Iris pigment epithelial cell (primary cell): ENCODE measurements around the gene KCTD11.
A peak's percentile ranks its signal among the peaks of the same experiment; 100 is the strongest.
"Not testable (repeated sequence)": the region's sequence is repeated elsewhere in the genome, so short reads cannot be mapped to it uniquely, and the experiment has no call there.

Experiments used
- DNase-seq: peaks from one replicate; pipeline ENCODE4 v3.0.0-alpha.2; 2011; ENCODE audit warnings: low read depth

Gene KCTD11

DNA sequence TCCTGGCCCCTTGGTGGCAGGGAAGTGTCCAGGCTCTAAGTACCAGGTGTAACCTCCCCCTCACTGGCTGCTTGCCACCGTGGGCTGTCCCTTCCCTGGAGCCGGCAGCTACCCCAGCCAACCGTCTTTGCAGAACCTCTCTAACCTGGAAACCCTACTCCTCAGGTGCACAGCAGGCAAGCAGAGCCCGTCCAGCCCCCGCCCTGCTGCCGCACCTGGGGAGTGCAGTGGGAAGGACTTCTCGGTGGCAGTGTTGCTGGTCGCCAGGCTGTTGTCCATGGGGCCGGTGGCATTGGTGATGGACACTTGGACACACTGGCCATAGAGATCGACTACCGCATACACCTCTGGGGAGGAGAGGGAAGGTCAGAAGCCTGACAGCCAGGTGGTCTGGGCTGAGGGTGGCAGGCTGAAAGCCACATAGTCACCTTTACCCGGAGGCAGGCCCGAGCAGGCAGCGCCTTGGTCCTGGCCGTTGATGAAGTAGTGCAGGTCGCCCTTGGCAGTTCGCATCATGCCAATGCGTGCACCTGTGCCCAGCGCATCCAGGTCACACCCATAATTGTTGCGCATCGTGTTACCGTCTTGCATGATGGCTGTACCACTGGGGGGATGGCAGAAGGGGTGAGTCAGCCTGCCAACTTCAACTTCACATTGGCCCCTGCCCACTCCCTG is 29.3 kb upstream of the KCTD11 start:
- no peak for DNase-seq

DNA sequence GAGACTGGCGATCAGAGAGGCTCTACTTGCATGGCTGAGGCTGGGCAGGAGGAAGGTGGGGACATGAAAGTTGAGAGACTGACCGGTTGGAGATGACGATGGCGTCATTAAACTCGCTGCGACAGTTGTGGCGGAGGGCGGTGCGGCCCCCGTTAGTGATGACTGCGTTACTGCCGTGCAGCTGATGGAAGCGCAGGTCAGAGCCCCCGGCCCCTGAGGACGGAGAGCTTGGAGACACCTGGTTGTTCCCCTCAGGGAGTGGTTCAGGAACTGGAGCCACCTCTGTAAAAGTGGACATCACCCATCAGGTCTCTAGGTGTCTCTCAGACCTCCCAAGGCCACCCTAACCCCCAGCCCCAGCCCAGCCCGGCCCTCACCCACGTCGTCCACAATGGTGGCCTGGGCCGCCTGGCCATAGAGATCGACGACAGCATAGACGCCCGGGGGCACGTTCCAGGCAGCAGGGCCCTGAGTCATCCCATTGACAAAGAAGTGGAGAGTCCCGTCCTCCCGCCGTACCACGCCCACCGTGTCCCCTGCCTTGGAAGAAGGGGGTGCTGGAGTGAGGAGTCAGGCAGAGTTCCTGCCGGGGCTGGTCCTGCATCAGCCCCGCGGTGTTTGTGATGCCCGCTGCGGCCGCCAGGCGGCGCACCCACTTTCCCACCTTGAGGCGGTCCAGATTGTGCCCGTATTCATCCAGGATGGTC is 28.1 kb upstream of the KCTD11 start:
- DNase-seq: no peak

DNA sequence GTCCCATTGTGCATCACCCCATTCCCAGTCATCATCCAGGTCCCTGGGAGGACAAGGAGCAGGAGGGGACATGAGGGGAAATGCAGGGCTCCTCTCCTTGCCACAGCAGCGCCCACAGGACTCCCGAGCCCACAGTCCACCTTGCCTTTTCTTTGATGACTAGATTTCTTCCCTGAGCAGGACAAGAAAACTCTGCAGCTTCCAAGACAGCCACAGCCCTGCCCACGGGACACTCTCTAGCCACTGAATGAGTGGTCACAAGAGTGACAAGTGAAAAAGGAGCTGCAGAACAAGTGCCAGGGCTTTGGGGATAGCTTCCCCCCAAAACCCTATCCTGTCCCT is 27.6 kb upstream of the KCTD11 start:
- no peak for DNase-seq

DNA sequence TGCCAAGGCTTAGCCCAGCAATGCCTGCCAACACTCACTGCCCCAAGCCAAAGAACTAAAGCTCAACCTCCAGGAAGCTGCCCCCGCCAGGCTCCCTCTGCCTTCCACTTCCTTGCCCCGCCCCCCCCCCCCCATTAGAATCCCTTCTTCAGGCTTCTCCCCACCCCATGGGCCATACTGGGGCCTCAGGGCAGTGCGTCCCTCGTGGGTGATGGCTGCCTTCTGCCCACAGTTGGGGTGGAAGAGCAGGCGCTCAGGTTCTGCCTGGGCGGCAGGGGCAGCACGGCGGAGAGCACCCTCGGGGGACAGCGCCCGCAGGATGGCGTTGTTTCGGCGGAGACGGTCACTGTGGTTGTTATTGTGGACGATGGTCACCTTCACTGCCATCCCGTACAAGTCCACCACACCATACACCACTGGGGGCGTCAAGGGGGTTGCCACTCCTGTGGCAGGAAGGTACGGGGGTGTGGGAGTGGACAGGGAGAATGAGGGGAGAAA is 26.9 kb upstream of the KCTD11 start:
- no peak for DNase-seq

DNA sequence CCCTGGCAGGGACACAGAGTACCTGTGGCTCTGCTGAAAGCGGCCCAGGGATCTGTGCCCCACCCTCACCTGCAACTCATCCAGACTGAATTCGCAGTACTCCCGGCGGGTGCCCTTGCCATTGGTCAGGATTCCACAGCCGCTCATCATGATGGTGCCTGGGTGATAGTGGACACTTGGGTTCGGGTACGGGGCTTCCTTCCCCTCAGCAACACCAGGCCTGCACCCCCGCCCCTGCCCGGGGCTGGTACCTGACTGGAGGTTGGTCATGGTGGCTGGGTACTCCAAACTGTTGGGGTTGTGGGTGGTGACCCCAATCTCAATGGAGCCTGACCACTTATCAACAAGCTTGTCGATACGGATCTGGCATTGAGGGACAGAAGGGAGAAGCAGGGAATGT is 25.8 kb upstream of the KCTD11 start:
- no peak for DNase-seq

DNA sequence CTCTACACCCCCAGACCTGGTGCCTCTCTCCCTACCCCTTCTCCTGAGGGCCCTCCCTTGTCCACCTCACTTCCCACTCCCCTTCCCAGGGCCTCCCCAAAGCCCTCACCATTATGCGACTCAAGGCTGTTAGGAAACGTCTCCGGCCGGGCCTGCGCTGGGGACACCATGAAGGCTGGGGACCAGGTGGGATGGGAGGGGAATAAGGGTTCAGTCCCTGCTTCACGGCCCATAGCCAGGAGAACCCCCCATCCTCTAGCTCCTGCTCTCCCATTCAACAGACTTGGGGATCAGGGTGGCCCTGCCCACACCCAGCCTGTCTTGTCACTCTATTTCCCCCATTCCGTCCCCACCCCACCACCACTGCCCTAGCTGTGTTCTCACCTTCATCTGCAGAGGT is 24.9 kb upstream of the KCTD11 start:
- no peak for DNase-seq

DNA sequence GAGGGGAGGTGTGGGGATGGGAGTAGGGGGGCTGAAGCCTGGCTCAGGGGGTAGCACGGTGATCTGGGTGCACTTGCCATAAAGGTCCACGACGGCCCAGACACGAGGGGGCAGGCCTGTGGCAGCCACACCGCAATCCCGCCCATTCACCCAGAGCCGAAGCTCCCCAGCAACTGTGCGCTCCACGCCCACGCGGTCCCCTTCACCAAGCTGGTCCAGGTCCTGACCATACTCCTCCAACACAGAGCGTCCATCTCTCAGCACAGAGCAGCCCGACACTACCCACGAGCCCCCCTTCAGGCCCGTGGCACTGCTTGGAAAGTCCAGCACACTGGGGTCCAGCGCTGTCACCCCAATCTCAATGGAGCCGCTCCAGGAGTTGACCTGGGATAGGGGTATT is 24.5 kb upstream of the KCTD11 start:
- no peak for DNase-seq

DNA sequence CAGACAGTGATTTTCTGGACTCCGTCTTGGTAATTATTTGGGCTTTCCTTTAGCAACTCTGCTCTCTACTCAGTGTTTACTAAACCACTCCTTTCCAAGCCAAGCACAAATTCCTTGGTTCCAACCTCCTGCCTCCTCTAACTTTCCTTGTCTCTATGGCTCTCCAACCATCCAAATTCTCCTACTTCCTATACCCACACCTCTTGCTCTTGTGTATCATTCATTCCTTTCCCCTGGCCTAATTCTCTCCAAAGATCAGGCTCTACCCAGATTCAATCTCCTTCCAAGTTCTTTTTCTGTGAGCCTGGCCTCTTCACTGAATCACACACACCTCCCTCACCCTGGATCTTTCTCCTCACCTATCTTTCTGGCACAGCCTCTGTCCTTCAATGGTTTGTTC is 24.0 kb upstream of the KCTD11 start:
- no peak for DNase-seq

DNA sequence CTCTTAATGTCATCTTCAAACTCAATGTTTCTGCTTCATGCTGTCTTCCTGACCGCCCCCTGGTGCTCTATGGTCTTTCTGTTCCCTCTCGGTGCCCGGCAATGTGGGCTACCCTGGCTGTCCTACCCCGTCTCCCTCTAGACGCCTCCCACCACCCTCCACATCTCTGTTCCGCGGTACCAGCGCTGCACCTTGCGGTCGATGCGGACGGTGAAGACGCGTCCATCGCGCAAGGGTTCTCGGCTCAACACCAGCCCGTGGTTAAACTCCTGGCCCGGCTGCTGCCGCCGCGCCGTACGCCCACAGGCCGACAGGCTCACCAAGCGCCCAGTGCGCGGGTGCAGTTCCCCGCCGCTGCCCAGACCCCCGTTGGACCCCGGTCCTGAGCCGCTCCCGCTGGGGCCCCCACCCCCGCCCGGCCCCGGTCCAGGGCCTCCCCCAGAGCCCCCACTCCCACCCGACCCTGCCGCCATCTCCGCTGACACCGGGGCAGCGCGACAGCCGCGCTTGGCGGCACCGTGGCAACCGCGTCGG is 23.1 kb upstream of the KCTD11 start, which contains the start of gene NEURL4:
TSS of gene NEURL4 (minus strand) at position 496 of the 534 bp plus-strand sequence. CDS start at position 473, 23 bp downstream.
- no peak for DNase-seq

DNA sequence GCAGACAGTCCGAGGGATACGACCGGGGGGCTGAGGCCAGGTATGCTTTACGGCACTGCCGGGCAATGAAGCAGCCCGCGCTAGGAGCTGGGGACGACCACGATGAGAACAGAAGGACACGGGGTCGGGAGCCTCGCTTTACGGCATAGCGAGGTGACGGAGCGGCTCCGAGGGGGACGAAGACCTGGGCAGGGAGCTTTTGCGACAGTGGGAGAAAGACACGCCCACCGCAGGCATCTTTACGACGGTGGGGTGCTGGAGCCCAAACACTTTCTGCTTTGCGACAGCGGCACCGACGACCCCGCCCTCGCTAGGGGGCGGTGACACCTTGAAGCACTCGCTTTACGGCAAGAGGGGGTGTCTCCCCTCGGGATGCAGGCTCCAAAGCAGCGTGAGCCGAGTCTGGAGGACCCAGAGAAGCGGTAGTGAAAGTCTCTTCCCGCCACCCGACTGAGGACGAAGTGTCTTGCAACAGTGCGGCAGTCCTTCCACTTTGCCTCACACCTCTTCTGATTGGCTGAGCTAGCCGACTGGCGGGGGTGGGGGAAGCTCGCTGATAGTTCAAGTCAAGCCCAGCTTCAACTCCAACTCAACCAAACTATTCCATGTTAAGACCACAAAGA is 22.5 kb upstream of the KCTD11 start:
- DNase-seq: peak; percentile 99

DNA sequence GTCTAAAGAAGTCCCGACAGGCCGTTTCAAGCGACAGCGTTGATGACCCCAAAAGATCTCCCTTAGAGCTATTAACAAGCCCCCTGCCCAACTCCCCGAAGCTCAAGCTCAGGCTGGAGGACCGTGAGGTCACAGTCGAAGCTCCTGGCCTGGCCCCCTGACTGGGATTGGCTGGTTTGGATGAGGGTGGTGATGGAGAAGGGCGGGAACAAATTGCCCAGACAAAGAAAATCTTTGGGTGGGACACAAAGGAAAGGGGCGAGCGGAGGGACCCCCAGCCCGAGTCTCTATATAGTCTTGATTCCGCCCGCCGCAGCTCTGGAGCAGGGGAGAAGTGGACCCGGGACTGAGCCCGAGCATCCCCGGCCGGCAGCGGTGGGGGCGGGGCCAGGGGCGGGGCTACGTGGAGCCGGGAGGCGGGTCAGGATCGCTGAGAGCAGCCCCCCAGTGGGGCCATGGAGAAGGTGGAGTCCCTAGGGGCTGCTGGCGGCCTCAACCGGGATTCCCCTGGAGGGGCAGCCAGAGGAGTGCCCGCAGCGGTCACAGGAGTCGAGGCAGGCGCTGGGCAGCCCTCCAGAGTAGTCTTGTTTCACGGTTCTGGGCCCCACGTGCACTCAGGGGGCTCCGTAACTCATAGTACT is 21.8 kb upstream of the KCTD11 start:
- peak; percentile 81 for DNase-seq

DNA sequence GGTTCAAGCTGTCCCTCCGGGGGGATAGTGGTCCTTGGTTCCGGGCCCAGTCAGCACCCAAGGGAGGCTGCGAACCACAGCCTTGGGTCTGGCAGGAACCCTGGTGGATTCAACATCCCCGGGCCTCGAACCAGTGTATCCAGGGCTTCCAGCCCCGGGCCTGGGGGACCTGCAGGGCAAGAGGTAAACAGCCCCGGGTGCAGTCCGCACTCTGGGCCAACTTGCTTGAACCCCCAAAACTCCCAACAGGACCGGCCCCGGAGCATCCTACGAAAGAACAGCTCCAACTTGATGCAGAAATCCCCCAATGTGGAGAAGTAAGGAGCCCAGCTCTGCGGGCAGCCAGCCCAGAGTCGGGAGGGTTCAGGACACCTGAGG is 21.3 kb upstream of the KCTD11 start:
- no peak for DNase-seq

DNA sequence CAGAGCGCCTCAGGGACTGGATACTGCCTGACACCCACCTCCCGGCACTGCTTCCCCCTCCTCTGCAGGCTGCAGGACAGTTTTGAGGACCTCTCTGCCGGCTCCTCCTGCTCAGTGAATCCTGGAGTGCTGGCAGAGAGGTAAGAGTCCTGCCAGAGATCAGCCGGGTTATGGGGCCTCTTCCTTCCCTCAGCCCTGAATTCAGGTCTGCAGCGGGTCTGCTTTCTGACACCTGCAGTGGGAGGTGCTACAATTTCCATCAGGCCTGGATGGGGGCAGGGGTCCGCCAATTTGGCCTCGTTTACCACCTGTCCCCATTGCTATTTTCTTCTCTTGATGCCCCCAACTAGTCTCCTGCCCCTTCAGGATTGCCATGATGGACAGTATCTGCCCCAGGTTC is 19.9 kb upstream of the KCTD11 start:
- DNase-seq: no peak

DNA sequence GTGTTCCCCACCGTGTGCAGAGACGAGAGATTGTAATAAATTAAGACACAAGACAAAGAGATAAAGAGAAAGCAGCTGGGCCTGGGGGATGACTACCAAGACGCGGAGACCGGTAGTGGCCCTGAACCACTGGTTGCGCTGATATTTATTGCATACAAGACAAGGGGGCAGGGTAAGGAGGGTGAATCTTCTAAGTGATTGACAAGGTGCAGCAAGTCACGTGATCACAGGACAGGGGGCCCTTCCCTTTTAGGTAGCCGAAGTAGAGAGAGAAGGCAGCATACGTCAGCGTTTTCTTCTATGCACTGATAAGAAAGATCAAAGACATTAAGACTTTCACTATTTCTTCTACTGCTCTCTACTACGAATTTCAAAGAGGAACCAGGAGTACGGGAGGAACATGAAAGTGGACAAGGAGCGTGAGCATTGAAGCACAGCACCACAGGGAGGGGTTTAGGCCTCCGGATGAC is 19.3 kb upstream of the KCTD11 start:
- not testable (repeated sequence) for DNase-seq

DNA sequence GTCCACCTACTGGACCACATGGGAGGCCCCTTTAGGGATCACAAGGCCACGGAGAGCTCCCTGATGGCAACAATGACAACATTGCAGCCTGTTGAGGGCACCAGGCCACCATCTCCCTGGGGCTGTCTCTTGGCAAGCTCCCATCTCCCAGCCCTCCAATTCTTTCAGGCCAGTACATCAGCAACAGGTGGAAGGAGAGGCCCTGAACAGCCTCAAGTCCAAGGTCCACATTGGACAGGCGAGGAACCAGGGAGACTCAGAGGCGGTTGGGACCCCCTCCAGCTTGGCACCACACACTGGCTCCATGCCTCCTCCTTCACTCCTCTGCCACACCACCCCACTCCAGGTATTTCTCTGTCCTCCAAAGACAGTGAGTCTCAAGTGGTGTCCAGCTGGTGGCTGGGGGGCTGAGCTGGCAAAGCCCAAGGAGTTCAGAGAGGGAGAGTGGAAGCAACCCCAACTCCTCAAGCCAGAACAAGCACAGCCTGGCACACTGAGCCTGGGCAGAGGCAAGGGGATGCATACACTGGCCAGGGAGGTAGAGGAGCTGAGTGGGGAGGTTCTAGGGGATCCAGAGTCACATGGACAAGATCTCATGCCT is 16.9 kb upstream of the KCTD11 start:
- DNase-seq: no peak

DNA sequence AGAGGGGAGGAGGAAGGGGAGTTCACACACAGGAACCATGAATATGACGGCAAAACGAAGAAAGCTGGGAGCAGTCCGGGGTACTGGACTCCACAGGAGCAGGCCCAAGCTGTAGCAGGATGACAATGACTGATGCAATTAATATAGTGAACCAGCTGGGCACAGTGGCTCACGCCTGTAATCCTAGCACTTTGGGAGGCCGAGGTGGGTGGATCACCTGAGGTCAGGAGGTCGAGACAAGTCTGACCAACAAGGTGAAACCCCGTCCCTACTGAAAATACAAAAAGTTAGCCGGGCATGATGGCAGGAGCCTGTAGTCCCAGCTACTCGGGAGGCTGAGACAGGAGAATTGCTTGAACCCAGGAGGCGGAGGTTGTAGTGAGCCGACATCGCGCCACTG is 16.2 kb upstream of the KCTD11 start:
- DNase-seq: not testable (repeated sequence)

DNA sequence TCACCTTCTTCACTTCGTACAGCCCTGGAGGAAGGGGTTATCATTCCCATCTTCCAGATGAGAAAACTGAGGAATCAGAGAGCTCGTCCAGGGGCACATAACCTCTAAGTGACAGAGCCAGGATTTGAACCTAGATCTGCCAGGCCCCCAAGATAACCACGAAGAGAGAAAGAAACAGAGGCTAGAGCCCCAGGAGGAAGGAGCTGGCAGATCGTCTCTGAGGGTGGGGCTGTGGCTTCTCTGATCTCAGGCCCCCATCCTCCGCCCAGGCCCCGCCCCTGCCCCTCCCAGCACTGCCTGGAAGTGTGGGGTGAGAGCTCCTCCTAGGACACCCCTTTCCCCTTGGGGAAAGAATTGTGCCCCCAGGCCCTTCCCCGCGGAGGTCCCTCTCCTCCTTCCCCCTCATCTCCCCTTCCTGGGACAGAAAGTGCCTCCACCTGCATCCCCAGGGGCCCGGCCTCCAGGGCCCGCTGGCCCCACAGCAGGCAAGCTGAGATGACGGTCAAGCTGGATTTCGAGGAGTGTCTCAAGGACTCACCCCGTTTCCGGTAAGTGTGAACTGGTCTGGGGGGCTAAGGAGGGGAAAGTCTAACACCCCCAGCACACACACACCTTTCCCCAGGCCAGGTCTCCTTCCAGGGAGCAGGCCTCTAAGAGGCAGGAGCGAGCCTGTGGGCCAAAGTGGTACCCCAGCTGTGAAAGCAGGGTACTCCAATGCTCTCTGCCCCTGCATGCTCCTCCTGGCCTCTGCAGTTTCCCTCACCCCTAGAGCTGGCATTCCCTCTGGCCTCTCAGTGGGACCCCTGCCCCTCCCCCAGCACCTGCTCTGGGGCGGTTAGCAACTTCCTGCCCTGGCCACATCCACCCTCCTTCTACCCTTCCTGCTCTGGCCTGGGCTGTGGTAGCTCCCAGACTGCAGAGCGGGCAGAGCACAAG is 15.5 kb upstream of the KCTD11 start, which contains the start of gene ACAP1:
TSS of gene ACAP1 (plus strand) at position 290 of the 936 bp plus-strand sequence. CDS start at position 496, 206 bp downstream.
- no peak for DNase-seq

DNA sequence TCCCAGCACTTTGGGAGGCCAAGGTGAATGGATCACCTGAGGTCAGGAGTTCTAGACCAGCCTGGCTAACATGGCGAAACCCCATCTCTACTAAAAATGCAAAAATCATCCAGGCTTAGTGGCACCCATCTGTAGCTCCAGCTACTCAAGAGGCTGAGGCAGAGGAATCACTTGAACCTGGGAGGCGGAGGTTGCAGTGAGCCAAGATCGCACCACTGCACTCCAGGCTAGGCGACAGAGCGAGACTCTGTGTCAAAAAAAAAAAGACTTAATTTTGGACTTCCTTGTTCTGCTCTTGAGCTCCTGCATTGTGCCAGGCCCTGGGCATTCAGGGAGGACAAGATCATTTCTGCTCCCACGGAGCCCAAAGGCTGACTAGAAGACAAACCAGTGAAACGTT is 14.4 kb upstream of the KCTD11 start:
- not testable (repeated sequence) for DNase-seq

DNA sequence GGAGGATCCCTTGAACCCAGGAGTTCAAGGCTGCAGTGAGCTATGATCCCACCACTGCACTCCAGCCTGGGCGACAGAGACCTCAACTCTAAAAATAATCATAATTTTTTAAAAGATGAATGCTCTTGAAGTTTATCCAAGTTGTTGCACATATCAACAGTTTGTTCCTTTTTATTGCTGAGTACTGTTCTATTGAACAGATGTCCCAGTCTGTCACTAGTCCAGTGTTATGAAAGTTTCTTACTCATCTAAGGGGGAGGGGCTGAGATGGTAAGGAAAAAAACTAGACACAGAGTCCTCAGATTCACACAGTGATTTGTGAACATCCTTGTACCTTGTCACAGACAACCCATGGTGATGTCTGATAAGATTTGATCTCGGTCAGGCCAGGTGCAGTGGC is 11.8 kb upstream of the KCTD11 start:
- DNase-seq: no peak

DNA sequence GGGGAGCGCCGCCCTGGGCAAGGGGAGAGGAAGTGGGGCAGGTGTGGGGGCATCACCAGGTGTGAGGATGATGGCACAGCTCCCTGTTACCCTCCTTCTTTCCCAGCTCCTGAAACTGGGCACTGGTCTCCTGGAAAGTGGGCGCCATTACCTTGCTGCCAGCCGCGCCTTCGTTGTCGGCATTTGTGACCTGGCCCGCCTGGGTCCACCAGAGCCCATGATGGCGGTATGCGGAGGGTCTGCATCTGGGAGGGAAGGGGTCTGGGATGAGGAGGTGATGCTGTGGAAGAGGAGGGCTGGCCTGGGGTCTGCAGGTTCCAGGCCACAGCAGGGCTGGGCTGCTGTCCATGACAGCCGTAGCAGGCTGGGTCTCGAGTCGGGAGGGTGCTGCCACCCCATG is 10.1 kb upstream of the KCTD11 start:
- no peak for DNase-seq

DNA sequence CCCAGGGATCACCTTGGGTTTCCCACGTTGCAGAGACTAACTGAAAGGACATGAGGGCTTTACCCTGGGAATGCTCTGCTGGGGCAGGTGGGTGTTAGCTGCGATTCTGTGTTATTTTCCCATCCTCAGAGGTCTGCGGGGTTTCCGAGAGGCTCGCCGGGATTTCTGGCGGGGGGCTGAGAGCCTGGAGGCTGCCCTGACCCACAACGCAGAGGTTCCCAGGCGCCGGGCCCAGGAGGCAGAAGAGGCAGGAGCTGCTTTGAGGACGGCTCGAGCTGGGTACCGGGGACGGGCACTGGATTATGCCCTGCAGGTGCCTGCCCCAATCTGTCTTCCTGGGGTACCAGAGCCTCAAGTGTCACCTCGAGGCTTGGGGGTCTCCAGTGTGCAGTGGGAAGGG is 8.7 kb upstream of the KCTD11 start:
- DNase-seq: no peak
